ENCODE measurements around the gene TBX3.

Gene TBX3

GRCh38 chr12:114696443-114697242, 12.7 kb upstream of the TBX3 start:
- no peak for DNase-seq

- DNase-seq = no peak
Measured at GRCh38 chr12:114695305-114695592, 11.3 kb upstream of the TBX3 start.

GRCh38 chr12:114694436-114695304, 10.7 kb upstream of the TBX3 start:
- DNase-seq = no peak

- no peak for DNase-seq
Measured at GRCh38 chr12:114693532-114693931, 9.6 kb upstream of the TBX3 start.

- DNase-seq = no peak
Measured at GRCh38 chr12:114693059-114693531, 9.1 kb upstream of the TBX3 start.

- no peak for DNase-seq
Measured at GRCh38 chr12:114692186-114693058, 8.4 kb upstream of the TBX3 start.

GRCh38 chr12:114691763-114692185, 7.8 kb upstream of the TBX3 start:
- DNase-seq = no peak

GRCh38 chr12:114691196-114691595, 7.2 kb upstream of the TBX3 start:
- no peak for DNase-seq

GRCh38 chr12:114690267-114691135, 6.5 kb upstream of the TBX3 start:
- no peak for DNase-seq

- DNase-seq = no peak
Measured at GRCh38 chr12:114689075-114689994, 5.4 kb upstream of the TBX3 start.

- DNase-seq = no peak
Measured at GRCh38 chr12:114688256-114688845, 4.4 kb upstream of the TBX3 start.

- DNase-seq = no peak
Measured at GRCh38 chr12:114687802-114688201, 3.8 kb upstream of the TBX3 start.

GRCh38 chr12:114686773-114687500, 3.0 kb upstream of the TBX3 start:
- DNase-seq = no peak

- DNase-seq = no peak
Measured at GRCh38 chr12:114686426-114686772, 2.4 kb upstream of the TBX3 start.

- DNase-seq = no peak
Measured at GRCh38 chr12:114685869-114686268, 1.9 kb upstream of the TBX3 start.

- DNase-seq = no peak
Measured at GRCh38 chr12:114685320-114685781, 1.4 kb upstream of the TBX3 start.

- DNase-seq = no peak
Measured at GRCh38 chr12:114684870-114685273, 897 bp upstream of the TBX3 start.

GRCh38 chr12:114683709-114684097, 272 bp downstream of the TBX3 start:
- DNase-seq = no peak

GRCh38 chr12:114682785-114683708, 928 bp downstream of the TBX3 start:
- no peak for DNase-seq
